Type B pancreatic cell (in vitro differentiated cells): ENCODE results near the gene XKR7. TPM values are rescaled to one million over a fixed set of nuclear protein-coding genes. Genes with fewer than 3 reads are reported as not detected.
"Not testable (repeated sequence)": the region's sequence is repeated elsewhere in the genome, so short reads cannot be mapped to it uniquely, and the experiment has no call there.

Experiments used
- DNase-seq: peaks from one replicate; pipeline ENCODE4 v3.0.0; 2021; ENCODE audit warnings: mixed read lengths; ENCODE audit not compliant: unreplicated experiment; ENCODE audit errors: extremely low spot score
- H3K27ac Mint-ChIP-seq: 2 replicates; pipeline ENCODE4 v1.8.0; 2021; ENCODE audit warnings: mild to moderate bottlenecking, mixed read lengths
- H3K27me3 Mint-ChIP-seq: 2 replicates; pipeline ENCODE4 v1.8.0; 2021; ENCODE audit warnings: mixed read lengths
- H3K36me3 Mint-ChIP-seq: 2 replicates; pipeline ENCODE4 v1.8.0; 2021; ENCODE audit warnings: mixed read lengths
- H3K4me1 Mint-ChIP-seq: one replicate; pipeline ENCODE4 v1.8.0; 2021; ENCODE audit warnings: mixed read lengths; ENCODE audit not compliant: unreplicated experiment
- H3K4me3 Mint-ChIP-seq: 2 replicates; pipeline ENCODE4 v1.8.0; 2021; ENCODE audit warnings: mild to moderate bottlenecking, mixed read lengths
- H3K9me3 Mint-ChIP-seq: 2 replicates; pipeline ENCODE4 v1.8.0; 2021; ENCODE audit warnings: mixed read lengths
- total RNA-seq: library from RNA; stranded (reverse); gene quantifications from 2 replicates; pipeline ENCODE4 v1.2.1, GENCODE V29; 2021; ENCODE audit warnings: low replicate concordance
- TF ChIP-seq, protein P1 (sequence below): fragments of 200-600 bp; sonication (generic); conservative IDR thresholded peaks from 2 replicates; pipeline ENCODE4 v1.5.0; 2021; ENCODE audit warnings: antibody characterized with exemption, mild to moderate bottlenecking

XKR7 gene
- total RNA-seq, 1 donor from 2014 or later: 4.9 TPM

DNA sequence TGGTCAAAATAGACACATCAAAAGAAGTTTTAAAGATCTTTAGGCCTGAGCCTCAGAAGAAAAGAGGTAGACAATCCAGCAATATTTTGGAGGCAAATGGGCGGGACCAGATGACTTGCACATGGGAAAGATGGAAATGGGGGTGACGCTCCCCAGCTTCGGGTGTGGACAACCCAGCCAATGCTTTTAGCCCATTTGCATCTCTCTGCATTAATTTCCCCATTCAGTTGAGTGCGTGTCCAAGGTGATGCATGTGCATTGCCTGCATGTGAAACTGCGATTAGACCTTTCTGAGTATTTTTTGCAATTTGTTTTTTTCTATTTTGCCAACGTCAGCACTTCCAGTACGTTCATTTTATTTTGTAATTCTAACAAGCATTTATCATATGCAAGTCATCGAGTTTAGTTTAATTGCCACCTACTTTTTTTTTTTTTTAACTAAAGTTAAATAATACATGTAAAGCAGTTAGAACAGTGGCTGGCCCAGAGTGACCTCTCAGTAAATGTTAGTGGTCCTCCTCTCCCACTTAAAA lies 40.3 kb upstream of the XKR7 start:
- Mint-ChIP-seq H3K9me3 (no peaks in the 10 kb centered on the region), H3K4me3 (no peak overlapping the region), H3K36me3 (no peaks in the 10 kb centered on the region), H3K27me3 (peaks cover 18% of the 10 kb centered on the region), H3K27ac (no peak overlapping the region), H3K4me1 (peaks cover 8% of the 10 kb centered on the region)
- no peak for DNase-seq
- TF ChIP-seq, protein P1, sequence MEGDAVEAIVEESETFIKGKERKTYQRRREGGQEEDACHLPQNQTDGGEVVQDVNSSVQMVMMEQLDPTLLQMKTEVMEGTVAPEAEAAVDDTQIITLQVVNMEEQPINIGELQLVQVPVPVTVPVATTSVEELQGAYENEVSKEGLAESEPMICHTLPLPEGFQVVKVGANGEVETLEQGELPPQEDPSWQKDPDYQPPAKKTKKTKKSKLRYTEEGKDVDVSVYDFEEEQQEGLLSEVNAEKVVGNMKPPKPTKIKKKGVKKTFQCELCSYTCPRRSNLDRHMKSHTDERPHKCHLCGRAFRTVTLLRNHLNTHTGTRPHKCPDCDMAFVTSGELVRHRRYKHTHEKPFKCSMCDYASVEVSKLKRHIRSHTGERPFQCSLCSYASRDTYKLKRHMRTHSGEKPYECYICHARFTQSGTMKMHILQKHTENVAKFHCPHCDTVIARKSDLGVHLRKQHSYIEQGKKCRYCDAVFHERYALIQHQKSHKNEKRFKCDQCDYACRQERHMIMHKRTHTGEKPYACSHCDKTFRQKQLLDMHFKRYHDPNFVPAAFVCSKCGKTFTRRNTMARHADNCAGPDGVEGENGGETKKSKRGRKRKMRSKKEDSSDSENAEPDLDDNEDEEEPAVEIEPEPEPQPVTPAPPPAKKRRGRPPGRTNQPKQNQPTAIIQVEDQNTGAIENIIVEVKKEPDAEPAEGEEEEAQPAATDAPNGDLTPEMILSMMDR: no peak

DNA sequence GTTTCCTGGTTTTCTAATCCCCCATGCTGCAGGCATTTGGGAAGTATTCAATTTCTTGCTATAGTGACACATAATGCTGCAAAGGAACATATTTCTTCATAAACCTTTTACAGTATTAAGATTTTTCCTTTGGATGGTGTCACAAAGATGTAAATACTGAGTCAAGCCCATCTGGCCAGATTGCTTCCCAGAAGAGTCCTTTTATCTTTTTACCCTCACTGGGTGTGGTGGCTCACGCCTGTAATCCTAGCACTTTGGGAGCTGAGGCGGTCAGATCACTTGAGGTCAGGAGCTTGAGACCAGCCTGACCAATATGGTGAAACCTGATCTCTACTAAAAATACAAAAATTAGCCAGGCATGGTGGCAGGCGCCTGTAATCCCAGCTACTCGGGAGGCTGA lies 38.3 kb upstream of the XKR7 start:
- not testable (repeated sequence) for H3K4me1 Mint-ChIP-seq, H3K4me3 Mint-ChIP-seq, H3K9me3 Mint-ChIP-seq, H3K36me3 Mint-ChIP-seq, H3K27ac Mint-ChIP-seq, DNase-seq
- peaks cover 18% of the 10 kb centered on the region for H3K27me3 Mint-ChIP-seq

DNA sequence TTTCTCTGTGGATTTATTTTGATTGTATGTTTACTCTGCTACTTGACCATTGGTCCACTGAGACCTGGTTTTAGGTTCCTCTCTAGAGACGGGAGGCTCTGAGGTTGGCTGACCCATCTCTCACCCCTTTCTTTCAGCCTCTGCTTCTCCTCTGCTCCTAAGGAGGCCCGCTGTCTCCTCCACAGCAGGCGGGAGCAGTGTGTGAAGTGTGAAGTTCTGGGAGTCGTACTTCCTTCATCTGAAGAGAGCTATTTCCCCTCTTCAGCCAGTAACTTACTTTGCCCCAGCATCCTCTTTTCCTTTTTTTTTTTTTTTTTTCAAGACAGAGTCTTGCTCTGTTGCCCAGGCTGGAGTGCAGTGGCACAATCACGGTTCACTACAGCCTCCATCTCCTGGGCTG lies 37.2 kb upstream of the XKR7 start:
- no peak for DNase-seq
- Mint-ChIP-seq H3K9me3 (no peaks in the 10 kb centered on the region), H3K27ac (no peak overlapping the region), H3K4me1 (no peaks in the 10 kb centered on the region), H3K4me3 (no peak overlapping the region), H3K27me3 (peaks cover 10% of the 10 kb centered on the region), H3K36me3 (no peaks in the 10 kb centered on the region)
- TF ChIP-seq, protein P1: no peak

DNA sequence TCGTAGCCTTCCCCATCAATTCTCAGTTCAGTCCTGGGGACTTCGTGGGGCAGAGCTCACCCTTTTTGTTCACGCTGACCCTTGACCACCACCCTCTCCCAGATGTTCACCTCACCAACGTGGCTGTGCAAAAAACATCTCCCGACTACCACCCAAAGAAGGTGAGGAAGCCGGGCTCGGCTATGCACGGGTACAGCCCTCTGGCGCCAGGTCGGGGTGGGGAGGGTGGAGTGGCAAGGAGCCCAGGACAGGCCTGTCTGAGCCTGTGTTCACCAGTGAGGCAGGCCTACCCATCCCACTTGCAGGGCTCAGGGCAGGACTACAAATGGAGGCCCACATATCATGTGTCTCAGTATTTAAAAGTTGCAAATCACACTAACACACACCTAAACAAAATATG lies 34.3 kb upstream of the XKR7 start:
- no peak for DNase-seq
- peaks cover 6% of the 10 kb centered on the region for H3K27me3 Mint-ChIP-seq
- TF ChIP-seq, protein P1: no peak
- H3K36me3 Mint-ChIP-seq: no peaks in the 10 kb centered on the region
- no peak overlapping the region for H3K4me3 Mint-ChIP-seq
- H3K4me1 Mint-ChIP-seq: no peaks in the 10 kb centered on the region
- no peaks in the 10 kb centered on the region for H3K9me3 Mint-ChIP-seq
- no peak overlapping the region for H3K27ac Mint-ChIP-seq

DNA sequence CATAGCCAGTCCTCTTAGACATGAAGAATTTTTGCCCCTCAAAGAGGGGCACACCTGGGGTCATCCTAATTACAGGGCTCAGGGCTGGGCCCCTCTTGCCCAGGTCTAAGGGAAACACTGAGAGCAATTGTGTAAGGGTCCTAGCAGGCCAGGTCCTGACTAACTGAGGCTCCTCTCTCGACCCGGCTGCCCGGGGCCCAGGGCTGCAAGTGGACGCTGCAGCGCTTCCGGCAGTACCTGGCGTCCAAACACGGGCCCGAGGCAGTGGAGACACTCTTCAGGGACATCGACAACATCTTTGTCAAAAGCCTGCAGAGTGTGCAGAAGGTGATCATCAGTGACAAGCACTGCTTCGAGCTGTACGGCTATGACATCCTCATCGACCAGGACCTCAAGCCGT lies 33.5 kb upstream of the XKR7 start:
- no peak overlapping the region for H3K27ac Mint-ChIP-seq
- H3K9me3 Mint-ChIP-seq: no peaks in the 10 kb centered on the region
- H3K36me3 Mint-ChIP-seq: no peaks in the 10 kb centered on the region
- peaks cover 4% of the 10 kb centered on the region for H3K27me3 Mint-ChIP-seq
- no peak overlapping the region for H3K4me3 Mint-ChIP-seq
- TF ChIP-seq, protein P1: no peak
- no peaks in the 10 kb centered on the region for H3K4me1 Mint-ChIP-seq
- no peak for DNase-seq

DNA sequence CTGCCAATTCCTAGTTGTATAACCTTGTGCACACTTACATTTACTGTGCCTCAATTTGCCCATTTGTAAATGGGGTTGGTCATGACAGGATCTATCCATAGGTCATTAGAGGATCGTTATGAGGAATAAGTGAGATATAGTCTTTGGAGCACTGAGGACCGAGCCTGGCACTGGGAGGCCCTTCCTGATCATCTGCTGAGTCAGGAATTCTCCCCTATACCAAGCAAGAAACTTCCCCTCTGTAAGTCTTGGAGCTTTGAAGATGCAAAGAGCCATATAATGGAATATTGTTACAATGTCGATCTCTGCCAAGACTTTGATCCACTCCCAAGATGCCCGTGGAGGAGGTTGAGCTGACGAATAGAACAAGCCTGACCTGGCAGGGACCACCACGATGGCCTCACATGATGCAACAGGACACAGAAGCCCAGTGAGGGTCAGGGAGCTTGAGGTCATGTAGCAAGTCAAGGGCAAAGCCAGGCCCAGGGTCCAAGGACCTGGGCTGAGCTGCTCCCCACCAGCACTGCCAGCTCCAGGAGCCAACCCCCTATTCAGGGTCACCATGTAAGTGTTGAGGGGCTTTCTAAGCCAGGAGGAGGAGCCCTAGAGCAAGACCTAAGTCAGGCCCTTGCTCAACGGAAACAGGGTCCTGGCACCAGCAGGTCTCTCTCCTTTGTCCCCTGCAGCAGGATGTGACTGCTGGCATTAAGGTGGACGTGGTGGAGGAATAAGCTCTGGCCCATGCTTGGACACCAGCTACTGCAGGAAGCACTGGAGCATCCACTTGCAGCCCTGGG lies 32.8 kb upstream of the XKR7 start:
- Mint-ChIP-seq H3K27me3 (peaks cover 4% of the 10 kb centered on the region), H3K4me1 (no peaks in the 10 kb centered on the region), H3K36me3 (no peaks in the 10 kb centered on the region), H3K4me3 (no peak overlapping the region), H3K27ac (no peak overlapping the region), H3K9me3 (no peaks in the 10 kb centered on the region)
- TF ChIP-seq, protein P1: peak; percentile 41
- no peak for DNase-seq
